ENCODE results near the gene OVOL1. TPM values are rescaled to one million over a fixed set of nuclear protein-coding genes. Genes with fewer than 3 reads are reported as not detected.
"Not testable (repeated sequence)": the region's sequence is repeated elsewhere in the genome, so short reads cannot be mapped to it uniquely, and the experiment has no call there.

The OVOL1 gene
- total and polyA plus RNA-seq, 11 donors: not detected

- TF ChIP-seq CTCF (IDR thresholded peaks at IDR 0.05) (no peak), POLR2A (IDR thresholded peaks at IDR 0.05) (no peak)
- H3K27me3 ChIP-seq: no peaks in the 10 kb centered on the region
- DNase-seq: no peak
- H3K9me3 ChIP-seq: no peaks in the 10 kb centered on the region
- H3K4me3 ChIP-seq: no peak overlapping the region
- no peak overlapping the region for H3K27ac ChIP-seq
- WGBS, 4 donors: 72 to 85% (median 79%) methylated on average over 10 of the region's 10 CpGs
- H3K4me1 ChIP-seq: no peaks in the 10 kb centered on the region
- H3K36me3 ChIP-seq: no peaks in the 10 kb centered on the region
- ATAC-seq: no peak
- intact Hi-C loops (cut with DNase I): no loop called here
Measured at GRCh38 chr11:65743681-65744025, 43.2 kb upstream of the OVOL1 start.

- H3K27ac ChIP-seq: no peak overlapping the region
- H3K9me3 ChIP-seq: no peaks in the 10 kb centered on the region
- no peaks in the 10 kb centered on the region for H3K4me1 ChIP-seq
- no peaks in the 10 kb centered on the region for H3K36me3 ChIP-seq
- TF ChIP-seq CTCF (IDR thresholded peaks at IDR 0.05) (peak in 7 of 12 donors; percentile 14 to 45 (median 23)), POLR2A (IDR thresholded peaks at IDR 0.05) (no peak)
- H3K4me3 ChIP-seq: no peak overlapping the region
- intact Hi-C loops (cut with DNase I): no loop called here
- ATAC-seq (peak in 3 of 4 donors; percentile 77 to 79 (median 78)), DNase-seq (peak in 2 of 5 donors; percentile 37 to 65)
- WGBS, 4 donors: 70 to 87% (median 78%) methylated on average over 13 to 18 of the region's 18 CpGs
- no peaks in the 10 kb centered on the region for H3K27me3 ChIP-seq
Measured at GRCh38 chr11:65744026-65744698, 42.7 kb upstream of the OVOL1 start.

GRCh38 chr11:65744699-65745042 lies 42.2 kb upstream of the OVOL1 start:
- Histone ChIP-seq H3K27me3 (no peaks in the 10 kb centered on the region), H3K4me1 (no peaks in the 10 kb centered on the region), H3K27ac (no peak overlapping the region), H3K4me3 (no peak overlapping the region), H3K36me3 (no peaks in the 10 kb centered on the region), H3K9me3 (no peaks in the 10 kb centered on the region)
- intact Hi-C loops (cut with DNase I): no loop called here
- DNase-seq: no peak
- ATAC-seq: no peak
- 78 to 84% (median 81%) methylated on average over 8 of the region's 8 CpGs for WGBS, 4 donors
- no peak for TF ChIP-seq POLR2A (IDR thresholded peaks at IDR 0.05)
- no peak for TF ChIP-seq CTCF (IDR thresholded peaks at IDR 0.05)

DNA sequence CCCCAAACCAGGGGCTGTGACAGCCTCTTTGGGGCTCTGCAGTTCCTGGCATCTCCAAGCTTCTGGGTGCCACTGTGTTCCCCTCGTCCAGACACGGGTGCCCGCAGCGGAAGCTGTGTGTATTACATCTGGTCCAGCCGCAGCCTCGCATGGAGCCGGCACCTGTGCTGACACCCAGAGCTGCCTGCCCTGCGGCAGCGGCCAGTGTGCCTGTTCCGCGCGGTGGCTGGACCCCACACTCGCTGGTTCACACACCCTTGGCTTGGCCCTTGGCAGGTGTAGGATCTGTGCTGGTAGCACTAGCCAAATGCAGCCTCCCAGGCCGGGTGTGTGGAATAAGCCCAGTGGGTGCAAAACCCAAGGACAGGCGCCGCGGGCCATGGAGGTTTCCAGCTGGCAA lies 41.8 kb upstream of the OVOL1 start:
- Histone ChIP-seq H3K4me1 (no peaks in the 10 kb centered on the region), H3K36me3 (no peaks in the 10 kb centered on the region), H3K4me3 (no peak overlapping the region), H3K9me3 (no peaks in the 10 kb centered on the region), H3K27me3 (no peaks in the 10 kb centered on the region), H3K27ac (no peak overlapping the region)
- no peak for DNase-seq
- WGBS, 4 donors: 89 to 97% (median 92%) methylated on average over 9 to 17 of the region's 17 CpGs
- ATAC-seq: no peak
- intact Hi-C loops (cut with DNase I): no loop called here
- TF ChIP-seq CTCF (IDR thresholded peaks at IDR 0.05) (no peak), POLR2A (IDR thresholded peaks at IDR 0.05) (no peak)

DNA sequence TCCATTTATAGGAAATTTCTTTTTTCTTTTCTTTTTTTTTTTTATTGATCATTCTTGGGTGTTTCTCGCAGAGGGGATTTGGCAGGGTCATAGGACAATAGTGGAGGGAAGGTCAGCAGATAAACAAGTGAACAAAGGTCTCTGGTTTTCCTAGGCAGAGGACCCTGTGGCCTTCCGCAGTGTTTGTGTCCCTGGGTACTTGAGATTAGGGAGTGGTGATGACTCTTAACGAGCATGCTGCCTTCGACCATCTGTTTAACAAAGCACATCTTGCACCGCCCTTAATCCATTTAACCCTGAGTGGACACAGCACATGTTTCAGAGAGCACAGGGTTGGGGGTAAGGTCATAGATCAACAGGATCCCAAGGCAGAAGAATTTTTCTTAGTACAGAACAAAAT lies 24.7 kb upstream of the OVOL1 start:
- ATAC-seq; intact Hi-C loops (cut with DNase I); H3K4me1 ChIP-seq; H3K27me3 ChIP-seq; DNase-seq; H3K27ac ChIP-seq; H3K9me3 ChIP-seq; H3K36me3 ChIP-seq; H3K4me3 ChIP-seq: not testable (repeated sequence)
- WGBS, 4 donors: 60 to 75% (median 66%) methylated on average over 5 of the region's 5 CpGs

DNA sequence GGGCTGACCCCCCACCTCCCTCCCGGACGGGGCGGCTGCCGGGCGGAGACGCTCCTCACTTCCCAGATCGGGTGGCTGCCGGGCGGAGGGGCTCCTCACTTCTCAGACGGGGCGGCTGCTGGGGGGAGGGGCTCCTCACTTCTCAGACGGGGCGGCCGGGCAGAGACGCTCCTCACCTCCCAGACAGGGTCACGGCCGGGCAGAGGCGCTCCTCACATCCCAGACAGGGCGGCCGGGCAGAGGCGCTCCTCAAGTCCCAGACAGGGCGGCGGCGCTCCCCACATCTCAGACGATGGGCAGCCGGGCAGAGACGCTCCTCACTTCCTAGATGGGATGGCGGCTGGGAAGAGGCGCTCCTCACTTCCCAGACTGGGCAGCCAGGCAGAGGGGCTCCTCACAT lies 24.0 kb upstream of the OVOL1 start:
- H3K27me3 ChIP-seq; DNase-seq; ATAC-seq; H3K27ac ChIP-seq; H3K4me3 ChIP-seq; intact Hi-C loops (cut with DNase I); H3K4me1 ChIP-seq; H3K9me3 ChIP-seq; H3K36me3 ChIP-seq: not testable (repeated sequence)
- WGBS, 4 donors: 88 to 92% (median 89%) methylated on average over 5 to 26 of the region's 29 CpGs

Data from heart left ventricle (tissue), 16 donors.